ENCODE measurements around the gene SLC25A26.
A peak's percentile ranks its signal among the peaks of the same experiment; 100 is the strongest.

The SLC25A26 gene

GRCh38 chr3:66344391-66344811 lies 123.6 kb downstream of the SLC25A26 start:
- Mint-ChIP-seq H3K4me1 (ENCODE audit: low read depth) (peaks cover 9% of the 10 kb centered on the region), H3K27me3 (no peaks in the 10 kb centered on the region), H3K36me3 (ENCODE audit: low read depth) (peaks cover 32% of the 10 kb centered on the region), H3K4me3 (no peak overlapping the region), H3K9me3 (peaks cover 4% of the 10 kb centered on the region), H3K27ac (no peak overlapping the region)
- no peak for DNase-seq

DNA sequence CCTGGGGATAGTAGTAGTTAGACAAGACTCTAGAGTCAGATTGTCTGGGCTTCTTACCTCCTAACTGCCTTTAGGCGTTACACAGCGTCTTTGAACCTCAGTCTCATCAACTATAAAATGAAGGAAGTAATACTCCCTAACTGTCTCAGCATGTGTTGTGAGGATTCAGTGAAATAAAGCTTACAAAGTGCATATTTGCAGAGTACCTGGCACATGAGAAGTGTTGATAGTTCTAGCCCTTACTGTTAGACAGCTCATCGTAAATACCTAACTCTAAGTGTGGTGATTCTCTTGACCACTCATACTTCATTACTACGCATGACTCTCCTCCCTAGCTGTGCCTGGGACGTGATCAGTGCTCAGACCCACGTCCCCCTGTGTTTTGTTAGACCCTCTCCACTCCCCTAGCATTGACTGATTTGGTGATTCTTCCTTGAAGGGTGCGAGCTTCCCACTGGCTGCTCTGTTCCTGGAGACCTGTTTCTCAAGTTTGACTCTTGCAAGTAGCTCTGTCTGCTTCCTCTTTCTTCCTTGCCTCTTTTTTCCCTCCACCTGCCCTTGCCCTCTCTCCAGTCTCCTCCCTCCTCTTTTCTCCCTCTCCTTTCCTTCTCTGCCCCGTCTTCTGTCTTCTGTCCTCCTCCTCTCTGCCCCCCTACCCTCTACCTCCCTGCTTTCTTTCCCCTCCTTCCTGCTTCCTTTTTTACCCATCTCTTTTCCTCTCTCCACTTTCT lies 124.2 kb downstream of the SLC25A26 start:
- Mint-ChIP-seq H3K4me3 (no peak overlapping the region), H3K36me3 (ENCODE audit: low read depth) (peaks cover 33% of the 10 kb centered on the region), H3K27ac (no peak overlapping the region), H3K27me3 (no peaks in the 10 kb centered on the region), H3K4me1 (ENCODE audit: low read depth) (peaks cover 7% of the 10 kb centered on the region), H3K9me3 (peaks cover 4% of the 10 kb centered on the region)
- DNase-seq = no peak

DNA sequence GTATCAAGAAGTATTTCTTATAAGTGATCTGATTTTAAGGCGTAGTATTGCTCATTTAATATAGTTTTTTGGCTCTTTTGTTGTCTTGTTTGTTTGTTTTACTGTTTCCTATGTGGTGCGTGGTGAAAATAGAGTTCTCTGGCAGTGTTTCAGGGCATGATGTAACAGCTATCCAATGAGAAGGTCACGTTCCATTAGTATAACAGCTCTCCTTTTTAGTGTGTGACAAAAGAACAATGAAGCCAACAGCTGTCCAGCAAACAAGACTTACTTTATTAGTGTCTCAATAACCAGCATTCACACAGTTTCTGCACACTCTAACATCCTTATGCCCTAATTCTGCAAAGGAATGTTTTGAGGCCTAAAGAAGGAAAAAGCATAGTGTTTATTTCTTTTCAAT lies 127.9 kb downstream of the SLC25A26 start:
- H3K36me3 Mint-ChIP-seq (ENCODE audit: low read depth) = peaks cover 45% of the 10 kb centered on the region
- H3K4me3 Mint-ChIP-seq = no peak overlapping the region
- H3K9me3 Mint-ChIP-seq = peaks cover 4% of the 10 kb centered on the region
- H3K4me1 Mint-ChIP-seq (ENCODE audit: low read depth) = peaks cover 9% of the 10 kb centered on the region
- no peak for DNase-seq
- H3K27ac Mint-ChIP-seq = no peak overlapping the region
- no peaks in the 10 kb centered on the region for H3K27me3 Mint-ChIP-seq

- H3K9me3 Mint-ChIP-seq = peaks cover 4% of the 10 kb centered on the region
- H3K27me3 Mint-ChIP-seq = no peaks in the 10 kb centered on the region
- no peak overlapping the region for H3K4me3 Mint-ChIP-seq
- no peak for DNase-seq
- peaks cover 19% of the 10 kb centered on the region for H3K4me1 Mint-ChIP-seq (ENCODE audit: low read depth)
- H3K36me3 Mint-ChIP-seq (ENCODE audit: low read depth) = peaks cover 45% of the 10 kb centered on the region
- no peak overlapping the region for H3K27ac Mint-ChIP-seq
Observed at GRCh38 chr3:66350601-66351000, 129.8 kb downstream of the SLC25A26 start.

DNA sequence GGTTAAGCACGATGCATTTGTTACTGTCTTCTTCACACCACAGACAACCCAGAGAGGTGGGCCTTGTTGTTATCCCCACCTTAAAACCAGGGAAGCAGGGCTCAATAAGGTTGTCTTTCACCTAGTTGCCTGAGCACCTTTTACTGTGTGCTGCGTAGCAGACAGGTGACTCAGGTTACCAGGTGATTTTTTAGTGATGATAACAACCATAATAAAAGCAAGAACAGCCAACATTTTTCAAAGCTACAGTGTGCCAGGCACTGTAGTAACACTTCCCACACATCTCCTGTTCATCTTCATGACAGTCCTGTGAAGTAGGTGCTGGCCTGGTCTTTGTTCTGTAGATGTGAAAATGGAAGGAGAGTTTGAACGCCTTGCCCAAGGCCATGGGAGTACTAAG lies 132.2 kb downstream of the SLC25A26 start:
- no peaks in the 10 kb centered on the region for H3K9me3 Mint-ChIP-seq
- no peak overlapping the region for H3K27ac Mint-ChIP-seq
- no peak overlapping the region for H3K4me3 Mint-ChIP-seq
- H3K27me3 Mint-ChIP-seq = no peaks in the 10 kb centered on the region
- peaks cover 22% of the 10 kb centered on the region for H3K4me1 Mint-ChIP-seq (ENCODE audit: low read depth)
- DNase-seq = no peak
- H3K36me3 Mint-ChIP-seq (ENCODE audit: low read depth) = peaks cover 24% of the 10 kb centered on the region

DNA sequence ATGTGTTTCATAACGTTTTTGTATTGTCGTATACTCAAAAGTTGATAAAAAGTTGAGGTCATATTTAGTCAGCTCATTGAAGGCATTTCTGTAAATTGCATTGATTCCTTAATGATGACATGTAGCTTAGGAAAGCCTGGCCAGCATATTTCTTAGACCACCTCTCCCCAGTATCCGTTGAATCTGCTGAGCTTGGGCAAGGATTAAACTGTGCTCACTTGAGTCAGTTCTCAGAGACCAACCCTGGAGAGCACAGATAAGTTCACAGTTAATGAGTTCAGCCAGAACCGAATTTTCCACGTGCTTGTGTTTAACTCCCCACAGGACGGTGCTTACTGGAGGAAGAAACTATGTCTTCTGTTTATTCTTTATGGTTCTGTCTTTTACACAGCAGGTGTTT lies 132.7 kb downstream of the SLC25A26 start:
- H3K9me3 Mint-ChIP-seq = no peaks in the 10 kb centered on the region
- no peaks in the 10 kb centered on the region for H3K27me3 Mint-ChIP-seq
- H3K27ac Mint-ChIP-seq = no peak overlapping the region
- DNase-seq = no peak
- H3K36me3 Mint-ChIP-seq (ENCODE audit: low read depth) = peaks cover 21% of the 10 kb centered on the region
- H3K4me3 Mint-ChIP-seq = no peak overlapping the region
- peaks cover 22% of the 10 kb centered on the region for H3K4me1 Mint-ChIP-seq (ENCODE audit: low read depth)

DNA sequence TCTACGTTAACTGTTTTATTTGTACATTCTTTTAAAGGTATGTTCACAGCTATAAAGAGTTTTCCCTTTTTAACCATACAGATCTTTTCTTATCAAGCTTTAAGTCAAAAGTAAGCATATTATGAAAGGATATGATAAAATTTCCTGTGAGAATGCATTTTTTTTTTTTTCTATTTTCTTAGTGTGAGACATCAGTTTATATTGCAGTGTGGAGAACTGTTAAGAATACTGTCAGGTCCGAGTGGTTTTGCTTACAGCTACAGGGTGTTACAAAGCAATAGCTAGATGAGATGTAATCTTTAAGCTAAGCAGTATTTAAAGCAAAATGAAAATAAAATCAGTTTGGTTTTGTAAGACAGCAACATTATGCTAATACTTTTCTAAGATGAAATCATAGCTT lies 133.2 kb downstream of the SLC25A26 start:
- Mint-ChIP-seq H3K4me1 (ENCODE audit: low read depth) (peaks cover 22% of the 10 kb centered on the region), H3K4me3 (no peak overlapping the region), H3K9me3 (no peaks in the 10 kb centered on the region), H3K27me3 (no peaks in the 10 kb centered on the region), H3K27ac (no peak overlapping the region), H3K36me3 (ENCODE audit: low read depth) (peaks cover 23% of the 10 kb centered on the region)
- DNase-seq = no peak

DNA sequence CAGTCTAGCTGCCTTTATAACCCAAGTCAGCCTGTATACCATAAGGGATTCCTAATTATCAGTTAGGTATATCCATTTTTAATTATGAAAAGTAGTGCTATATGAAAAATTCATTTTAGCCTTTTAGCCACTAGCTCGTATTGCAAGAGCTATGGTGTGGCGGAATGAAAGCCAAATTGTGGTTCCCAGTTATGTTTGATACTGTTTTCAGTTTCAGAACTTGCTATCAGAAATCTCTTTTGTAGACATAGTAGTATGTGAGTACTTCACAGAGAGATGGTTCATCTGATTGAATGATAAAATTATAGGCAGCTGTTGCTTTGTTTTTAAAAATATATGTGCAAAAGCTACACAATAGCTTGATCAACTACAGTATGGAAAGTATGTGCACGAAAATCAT lies 134.6 kb downstream of the SLC25A26 start:
- peaks cover 22% of the 10 kb centered on the region for H3K4me1 Mint-ChIP-seq (ENCODE audit: low read depth)

DNA sequence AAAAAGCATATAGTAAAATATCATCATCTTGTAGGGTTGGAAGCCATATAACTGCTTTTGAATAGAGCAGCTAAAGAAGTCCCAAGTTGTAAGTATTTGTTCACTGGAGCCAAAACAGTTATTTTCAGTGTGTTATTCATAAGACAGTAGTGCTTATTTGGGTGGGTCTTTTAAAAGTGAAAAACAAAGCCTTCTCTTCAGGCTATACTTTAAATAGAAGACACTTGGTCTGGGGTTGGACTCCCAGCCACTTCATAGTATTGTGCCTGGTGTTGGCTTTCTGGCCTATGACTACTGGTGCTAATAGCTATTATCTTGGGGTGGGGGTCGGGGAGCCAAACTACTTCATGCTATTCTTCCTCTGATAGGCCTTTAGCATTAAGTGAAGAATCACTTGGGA lies 135.2 kb downstream of the SLC25A26 start:
- no peaks in the 10 kb centered on the region for H3K27me3 Mint-ChIP-seq
- no peak overlapping the region for H3K4me3 Mint-ChIP-seq
- DNase-seq = no peak
- peaks cover 22% of the 10 kb centered on the region for H3K4me1 Mint-ChIP-seq (ENCODE audit: low read depth)
- H3K9me3 Mint-ChIP-seq = no peaks in the 10 kb centered on the region
- H3K27ac Mint-ChIP-seq = no peak overlapping the region
- peaks cover 21% of the 10 kb centered on the region for H3K36me3 Mint-ChIP-seq (ENCODE audit: low read depth)

More for the DNA sequence above, 134.6 kb downstream of the SLC25A26 start:
- Mint-ChIP-seq H3K36me3 (ENCODE audit: low read depth) (peaks cover 19% of the 10 kb centered on the region), H3K27me3 (no peaks in the 10 kb centered on the region), H3K9me3 (no peaks in the 10 kb centered on the region), H3K4me3 (no peak overlapping the region), H3K27ac (no peak overlapping the region)
- DNase-seq = no peak

GRCh38 chr3:66361356-66361755 lies 140.6 kb downstream of the SLC25A26 start:
- no peak for DNase-seq
- no peak overlapping the region for H3K4me3 Mint-ChIP-seq
- no peak overlapping the region for H3K27ac Mint-ChIP-seq
- no peaks in the 10 kb centered on the region for H3K9me3 Mint-ChIP-seq
- no peaks in the 10 kb centered on the region for H3K4me1 Mint-ChIP-seq (ENCODE audit: low read depth)
- peaks cover 23% of the 10 kb centered on the region for H3K36me3 Mint-ChIP-seq (ENCODE audit: low read depth)
- H3K27me3 Mint-ChIP-seq = no peaks in the 10 kb centered on the region

GRCh38 chr3:66362541-66362941 lies 141.7 kb downstream of the SLC25A26 start:
- Mint-ChIP-seq H3K4me3 (no peak overlapping the region), H3K4me1 (ENCODE audit: low read depth) (no peaks in the 10 kb centered on the region), H3K27me3 (no peaks in the 10 kb centered on the region), H3K9me3 (no peaks in the 10 kb centered on the region), H3K36me3 (ENCODE audit: low read depth) (peaks cover 23% of the 10 kb centered on the region), H3K27ac (no peak overlapping the region)
- DNase-seq = no peak

DNA sequence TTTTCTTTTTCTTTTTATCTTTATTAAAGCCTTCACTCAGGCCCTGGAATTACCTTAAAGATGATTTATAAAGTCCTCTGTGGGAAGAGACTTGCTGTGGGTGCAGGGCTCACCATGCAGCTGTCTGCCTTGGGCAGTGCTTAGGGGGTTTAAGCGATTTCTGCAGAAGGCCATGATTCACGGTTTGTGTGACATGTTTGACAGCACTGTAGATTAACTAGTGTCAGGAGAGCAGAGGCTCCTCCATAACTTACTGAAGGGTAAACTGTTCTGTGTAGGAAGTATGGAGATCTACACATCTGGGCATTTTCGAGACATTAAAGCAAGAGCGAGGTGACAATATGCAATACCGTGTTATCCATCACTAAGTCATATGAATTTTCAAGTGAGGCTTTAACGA lies 142.3 kb downstream of the SLC25A26 start:
- Mint-ChIP-seq H3K27ac (no peak overlapping the region), H3K27me3 (no peaks in the 10 kb centered on the region), H3K9me3 (no peaks in the 10 kb centered on the region), H3K4me3 (no peak overlapping the region), H3K36me3 (ENCODE audit: low read depth) (peaks cover 24% of the 10 kb centered on the region), H3K4me1 (ENCODE audit: low read depth) (no peaks in the 10 kb centered on the region)
- no peak for DNase-seq

- Mint-ChIP-seq H3K4me1 (ENCODE audit: low read depth) (no peaks in the 10 kb centered on the region), H3K4me3 (no peak overlapping the region), H3K27ac (no peak overlapping the region), H3K9me3 (no peaks in the 10 kb centered on the region), H3K36me3 (ENCODE audit: low read depth) (peaks cover 34% of the 10 kb centered on the region), H3K27me3 (no peaks in the 10 kb centered on the region)
- DNase-seq = no peak
Observed at GRCh38 chr3:66365080-66365479, 144.3 kb downstream of the SLC25A26 start.

- H3K9me3 Mint-ChIP-seq = no peaks in the 10 kb centered on the region
- H3K4me3 Mint-ChIP-seq = no peak overlapping the region
- H3K27ac Mint-ChIP-seq = peak overlapping the region; percentile 8
- H3K36me3 Mint-ChIP-seq (ENCODE audit: low read depth) = peaks cover 41% of the 10 kb centered on the region
- no peaks in the 10 kb centered on the region for H3K4me1 Mint-ChIP-seq (ENCODE audit: low read depth)
- H3K27me3 Mint-ChIP-seq = no peaks in the 10 kb centered on the region
- no peak for DNase-seq
Observed at GRCh38 chr3:66366747-66367146, 145.9 kb downstream of the SLC25A26 start.

- Mint-ChIP-seq H3K4me1 (ENCODE audit: low read depth) (no peaks in the 10 kb centered on the region), H3K36me3 (ENCODE audit: low read depth) (peaks cover 43% of the 10 kb centered on the region), H3K27me3 (no peaks in the 10 kb centered on the region), H3K27ac (no peak overlapping the region), H3K9me3 (no peaks in the 10 kb centered on the region), H3K4me3 (no peak overlapping the region)
- no peak for DNase-seq
Observed at GRCh38 chr3:66367979-66368378, 147.2 kb downstream of the SLC25A26 start.

GRCh38 chr3:66370179-66370578 lies 149.4 kb downstream of the SLC25A26 start:
- DNase-seq = no peak
- H3K36me3 Mint-ChIP-seq (ENCODE audit: low read depth) = peaks cover 60% of the 10 kb centered on the region
- H3K27ac Mint-ChIP-seq = no peak overlapping the region

More at GRCh38 chr3:66370179-66370578, 149.4 kb downstream of the SLC25A26 start:
- Mint-ChIP-seq H3K4me3 (no peak overlapping the region), H3K9me3 (no peaks in the 10 kb centered on the region), H3K27me3 (no peaks in the 10 kb centered on the region), H3K4me1 (ENCODE audit: low read depth) (no peaks in the 10 kb centered on the region)

All from activated T-cell treated with anti-CD3 and anti-CD28 coated beads, Interleukin-2, amount 50 U/mL, for 24 hours (primary cell).